Naive B cell (primary cell): ENCODE data around the gene KIF2A. TPM values are rescaled to one million over a fixed set of nuclear protein-coding genes. Genes with fewer than 3 reads are reported as not detected.
A peak's percentile ranks its signal among the peaks of the same experiment; 100 is the strongest.
"Not testable (repeated sequence)": the region's sequence is repeated elsewhere in the genome, so short reads cannot be mapped to it uniquely, and the experiment has no call there.

ENCODE experiments used
- ATAC-seq, 2 donors: fragments of 150-1000 bp; cut with Tn5 transposase; 2 replicates each; pipeline ENCODE4 v1.10.0; 2021; ENCODE audit warnings: low read depth in 2 of 2, mild to moderate bottlenecking in 2 of 2, moderate library complexity in 2 of 2
- DNase-seq: peaks from one replicate; pipeline ENCODE4 v3.0.0; 2022
- H3K27ac Mint-ChIP-seq, 6 donors: one replicate each; pipeline ENCODE4 v1.8.0; 2020 to 2022; ENCODE audit warnings: mild to moderate bottlenecking in 6 of 6, mixed read lengths in 6 of 6, moderate library complexity in 5 of 6, inconsistent platforms in 2 of 6
- H3K27me3 Mint-ChIP-seq, 3 donors: one replicate each; pipeline ENCODE4 v1.8.0; 2021 to 2022; ENCODE audit warnings: mixed read lengths in 3 of 3, mild to moderate bottlenecking in 1 of 3
- H3K36me3 Mint-ChIP-seq, 2 donors: one replicate each; pipeline ENCODE4 v1.8.0; 2020 to 2022; ENCODE audit warnings: mixed read lengths in 2 of 2, inconsistent platforms in 1 of 2, mild to moderate bottlenecking in 1 of 2
- H3K4me1 Mint-ChIP-seq, 3 donors: one replicate each; pipeline ENCODE4 v1.8.0; 2020 to 2022; ENCODE audit warnings: mixed read lengths in 3 of 3, inconsistent platforms in 1 of 3, mild to moderate bottlenecking in 1 of 3, moderate library complexity in 1 of 3
- H3K4me3 Mint-ChIP-seq, 8 donors: one replicate each; pipeline ENCODE4 v1.8.0; 2020 to 2022; ENCODE audit warnings: mild to moderate bottlenecking in 8 of 8, mixed read lengths in 8 of 8, moderate library complexity in 8 of 8, inconsistent platforms in 2 of 8
- H3K9me3 Mint-ChIP-seq, 7 donors: one replicate each; pipeline ENCODE4 v1.8.0; 2020 to 2022; ENCODE audit warnings: mixed read lengths in 7 of 7, mild to moderate bottlenecking in 5 of 7, inconsistent platforms in 2 of 7, moderate library complexity in 1 of 7
- polyA plus RNA-seq, 6 donors: library from polyadenylated mRNA; unstranded; fragments of 300-500 nt; fragmentation: Illumina TruSeq; gene quantifications; one replicate each; pipeline ENCODE4 v1.2.3, GENCODE V29; 2021; ENCODE audit warnings: low read depth in 6 of 6

KIF2A gene
- polyA plus RNA-seq, 6 donors from 2014 or later, result 65.4 to 91.7 (median 86.3) TPM

DNA sequence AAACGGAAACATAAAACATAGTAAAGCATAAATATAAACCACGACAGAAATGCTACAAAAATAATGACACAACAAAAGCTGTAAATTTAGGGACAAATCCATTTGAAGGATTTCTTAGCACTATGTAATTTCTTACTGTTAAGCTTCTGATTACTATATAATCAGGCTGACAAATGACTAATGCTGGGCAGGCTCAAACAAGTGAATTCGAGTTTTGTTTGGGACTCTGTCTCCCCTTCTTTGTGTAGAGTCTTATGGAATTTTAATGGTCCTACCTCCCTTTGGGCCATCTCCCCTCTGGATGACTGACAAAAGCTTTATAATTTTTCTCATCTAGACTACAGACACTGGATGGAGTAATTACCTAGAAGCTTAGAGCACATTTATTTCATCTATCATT is 24.6 kb upstream of the KIF2A start:
- H3K4me1 Mint-ChIP-seq, result no peaks in the 10 kb centered on the region
- H3K9me3 Mint-ChIP-seq, result no peaks in the 10 kb centered on the region
- no peak for ATAC-seq
- no peak overlapping the region for H3K27ac Mint-ChIP-seq
- H3K4me3 Mint-ChIP-seq, result no peak overlapping the region
- DNase-seq, result no peak
- H3K27me3 Mint-ChIP-seq, result peaks cover 7 to 16% (median 10%) of the 10 kb centered on the region in 3 donors
- no peaks in the 10 kb centered on the region for H3K36me3 Mint-ChIP-seq

DNA sequence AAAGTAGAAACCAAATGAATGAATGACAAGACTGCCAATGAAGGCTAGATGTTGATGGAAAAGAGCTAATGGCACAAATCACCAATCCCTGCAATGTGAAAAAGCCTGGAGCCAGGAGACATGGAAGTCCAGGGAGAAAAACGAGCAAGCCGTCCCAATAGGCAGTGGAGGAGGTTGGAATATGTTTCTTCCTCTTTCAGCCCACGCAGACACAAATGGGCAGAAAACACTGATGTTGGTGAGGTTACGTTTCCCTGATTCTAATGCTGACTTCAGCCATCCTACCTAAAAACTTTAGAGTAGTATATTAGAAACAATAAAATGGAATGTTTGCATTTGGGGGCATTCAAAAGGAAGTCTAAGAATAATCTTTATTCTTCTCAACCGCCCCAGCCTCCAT is 23.9 kb upstream of the KIF2A start:
- Mint-ChIP-seq H3K9me3 (no peaks in the 10 kb centered on the region), H3K4me1 (no peaks in the 10 kb centered on the region), H3K27ac (no peak overlapping the region), H3K4me3 (no peak overlapping the region), H3K27me3 (peaks cover 6 to 21% (median 10%) of the 10 kb centered on the region in 3 donors), H3K36me3 (no peaks in the 10 kb centered on the region)
- DNase-seq (no peak), ATAC-seq (no peak)

GRCh38 chr5:62283005-62283404 is 23.0 kb upstream of the KIF2A start:
- Mint-ChIP-seq H3K9me3 (no peaks in the 10 kb centered on the region), H3K27me3 (peaks cover 0 to 24% (median 10%) of the 10 kb centered on the region in 3 donors), H3K27ac (no peak overlapping the region), H3K36me3 (no peaks in the 10 kb centered on the region), H3K4me3 (no peak overlapping the region), H3K4me1 (no peaks in the 10 kb centered on the region)
- no peak for ATAC-seq
- DNase-seq, result no peak

- Mint-ChIP-seq H3K36me3 (no peaks in the 10 kb centered on the region), H3K27ac (no peak overlapping the region)
- ATAC-seq, result no peak
Measured at GRCh38 chr5:62283861-62284260, 22.1 kb upstream of the KIF2A start.

DNA sequence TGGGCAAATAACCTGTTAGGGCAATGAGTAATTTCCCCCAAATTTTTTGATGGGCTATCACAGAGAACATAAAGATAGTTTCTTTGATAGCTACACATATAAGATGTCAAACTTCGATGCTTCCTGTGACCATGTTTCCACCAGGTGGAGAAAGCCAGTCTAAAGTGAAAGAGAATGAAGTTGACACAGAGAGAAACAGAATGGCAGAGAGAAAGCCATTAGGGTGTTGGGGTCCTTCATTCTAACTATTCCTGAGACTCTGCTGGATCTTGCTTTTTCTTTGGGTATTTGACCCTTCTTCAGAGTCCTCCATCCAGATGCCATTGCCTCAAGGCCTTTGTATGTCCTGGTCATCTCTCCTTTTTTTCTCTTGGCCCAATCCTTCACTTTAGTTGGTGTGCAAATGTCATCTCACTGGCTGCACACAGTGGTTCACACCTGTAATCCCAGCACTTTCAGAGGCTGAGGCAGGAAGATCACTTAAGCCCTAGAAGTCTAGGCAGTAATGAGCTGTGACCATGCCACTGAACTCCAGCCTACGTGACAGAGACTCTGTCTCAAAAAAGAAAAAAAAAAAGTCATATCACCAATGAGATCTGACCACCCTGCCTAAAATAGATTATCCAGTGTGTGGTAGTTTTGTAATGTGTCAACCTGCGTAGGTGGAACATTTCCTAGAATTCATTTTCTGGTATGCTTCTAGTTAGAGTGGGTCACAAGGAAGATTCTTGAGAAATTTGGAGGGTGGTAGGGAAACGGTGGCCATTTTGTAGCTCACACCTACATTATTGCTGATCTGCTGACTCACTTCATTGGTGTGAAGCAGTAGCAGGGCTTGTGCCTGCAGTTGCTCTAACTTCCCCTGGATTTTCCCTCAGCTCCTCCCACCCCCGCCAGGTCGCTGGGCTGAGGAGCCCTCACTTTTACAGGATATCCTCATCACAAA is 20.8 kb upstream of the KIF2A start:
- H3K9me3 Mint-ChIP-seq, result no peaks in the 10 kb centered on the region
- DNase-seq, result no peak
- H3K4me1 Mint-ChIP-seq, result no peaks in the 10 kb centered on the region
- no peak overlapping the region for H3K27ac Mint-ChIP-seq
- H3K36me3 Mint-ChIP-seq, result no peaks in the 10 kb centered on the region
- no peak for ATAC-seq
- H3K27me3 Mint-ChIP-seq, result peaks cover 0 to 8% (median 0%) of the 10 kb centered on the region in 3 donors
- H3K4me3 Mint-ChIP-seq, result peak overlapping the region in 1 of 8 donors; percentile 25

More at GRCh38 chr5:62283861-62284260, 22.1 kb upstream of the KIF2A start:
- peaks cover 0 to 18% (median 3%) of the 10 kb centered on the region in 3 donors for H3K27me3 Mint-ChIP-seq
- DNase-seq, result no peak
- H3K4me1 Mint-ChIP-seq, result no peaks in the 10 kb centered on the region
- no peak overlapping the region for H3K4me3 Mint-ChIP-seq
- no peaks in the 10 kb centered on the region for H3K9me3 Mint-ChIP-seq

- ATAC-seq (no peak), DNase-seq (no peak)
- H3K4me1 Mint-ChIP-seq, result no peaks in the 10 kb centered on the region
- no peak overlapping the region for H3K4me3 Mint-ChIP-seq
- no peaks in the 10 kb centered on the region for H3K9me3 Mint-ChIP-seq
- no peaks in the 10 kb centered on the region for H3K36me3 Mint-ChIP-seq
- peaks cover 0 to 8% (median 0%) of the 10 kb centered on the region in 3 donors for H3K27me3 Mint-ChIP-seq
- H3K27ac Mint-ChIP-seq, result no peak overlapping the region
Measured at GRCh38 chr5:62286834-62287233, 19.2 kb upstream of the KIF2A start.

- H3K9me3 Mint-ChIP-seq, result no peaks in the 10 kb centered on the region
- H3K36me3 Mint-ChIP-seq, result no peaks in the 10 kb centered on the region
- no peak overlapping the region for H3K27ac Mint-ChIP-seq
- no peaks in the 10 kb centered on the region for H3K4me1 Mint-ChIP-seq
- no peak overlapping the region for H3K4me3 Mint-ChIP-seq
- ATAC-seq (no peak), DNase-seq (no peak)
- peaks cover 0 to 9% (median 0%) of the 10 kb centered on the region in 3 donors for H3K27me3 Mint-ChIP-seq
Measured at GRCh38 chr5:62287237-62287636, 18.8 kb upstream of the KIF2A start.

DNA sequence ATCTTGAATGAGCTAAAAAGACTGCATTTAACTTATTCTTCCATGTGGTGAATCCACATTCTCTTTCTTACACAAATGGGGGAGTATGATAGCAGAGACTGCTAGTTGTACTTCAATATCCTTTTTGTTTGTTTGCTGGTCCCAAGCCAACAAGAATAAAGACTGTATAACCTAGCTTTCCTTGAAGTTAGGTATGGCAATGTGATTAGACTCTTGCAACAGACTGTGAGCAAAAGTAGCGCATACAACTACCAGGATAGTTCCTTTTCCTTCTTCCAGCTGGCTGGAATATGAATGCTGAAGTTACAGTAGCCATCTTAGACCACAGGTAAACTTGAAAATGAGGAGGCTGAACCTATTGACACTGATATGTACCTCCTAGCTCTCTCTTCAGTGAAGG is 17.9 kb upstream of the KIF2A start:
- Mint-ChIP-seq H3K4me3 (no peak overlapping the region), H3K36me3 (peaks cover 0 to 7% of the 10 kb centered on the region in 2 donors), H3K27me3 (peaks cover 0 to 17% (median 7%) of the 10 kb centered on the region in 3 donors), H3K4me1 (no peaks in the 10 kb centered on the region), H3K9me3 (peaks cover 0 to 4% (median 0%) of the 10 kb centered on the region in 7 donors), H3K27ac (no peak overlapping the region)
- DNase-seq (no peak), ATAC-seq (no peak)

DNA sequence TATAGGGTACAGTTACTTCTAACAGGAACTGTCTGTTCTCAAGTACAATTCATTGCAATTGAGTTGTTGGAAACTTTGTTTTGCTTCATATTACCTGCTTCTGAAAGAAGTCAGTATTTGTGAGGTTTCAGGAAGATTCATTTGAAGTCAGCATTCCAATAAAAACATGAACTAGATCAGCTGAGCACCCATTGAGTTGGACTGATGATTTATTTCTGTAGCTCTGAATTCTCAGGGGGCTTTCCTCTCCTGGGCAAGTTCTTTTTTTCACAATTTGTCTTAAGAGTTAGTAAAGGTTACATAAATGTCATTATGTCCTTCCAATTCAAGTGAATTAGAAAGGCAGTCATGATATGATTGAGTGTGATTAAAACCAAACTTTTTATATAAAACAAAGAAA is 16.2 kb upstream of the KIF2A start:
- Mint-ChIP-seq H3K4me1 (no peaks in the 10 kb centered on the region), H3K27me3 (peaks cover 0 to 31% (median 21%) of the 10 kb centered on the region in 3 donors), H3K4me3 (no peak overlapping the region), H3K36me3 (peaks cover 0 to 7% of the 10 kb centered on the region in 2 donors), H3K9me3 (peaks cover 0 to 4% (median 0%) of the 10 kb centered on the region in 7 donors), H3K27ac (no peak overlapping the region)
- DNase-seq, result no peak
- ATAC-seq, result no peak

DNA sequence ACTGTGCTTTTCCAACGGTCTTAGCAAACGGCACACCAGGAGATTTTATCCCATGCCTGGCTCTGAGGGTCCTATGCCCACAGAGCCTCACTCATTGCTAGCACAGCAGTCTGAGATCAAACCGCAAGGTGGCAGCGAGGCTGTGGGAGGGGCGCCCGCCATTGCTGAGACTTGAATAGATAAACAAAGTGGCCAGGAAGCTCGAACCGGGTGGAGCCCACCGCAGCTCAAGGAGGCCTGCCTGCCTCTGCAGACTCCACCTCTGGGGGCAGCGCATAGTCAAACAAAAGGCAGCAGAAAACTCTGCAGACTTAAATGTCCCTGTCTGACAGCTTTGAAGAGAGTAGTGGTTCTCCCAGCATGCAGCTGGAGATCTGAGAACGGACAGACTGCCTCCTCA is 14.2 kb upstream of the KIF2A start:
- H3K36me3 Mint-ChIP-seq, H3K4me1 Mint-ChIP-seq, H3K4me3 Mint-ChIP-seq, H3K9me3 Mint-ChIP-seq, DNase-seq, ATAC-seq: not testable (repeated sequence)
- Mint-ChIP-seq H3K27ac (peak overlapping the region in 1 of 6 donors; percentile 11), H3K27me3 (peaks cover 0 to 29% (median 21%) of the 10 kb centered on the region in 3 donors)

- no peaks in the 10 kb centered on the region for H3K4me1 Mint-ChIP-seq
- H3K4me3 Mint-ChIP-seq, result no peak overlapping the region
- peaks cover 0 to 4% (median 0%) of the 10 kb centered on the region in 7 donors for H3K9me3 Mint-ChIP-seq
- no peak overlapping the region for H3K27ac Mint-ChIP-seq
- ATAC-seq, result no peak
- H3K36me3 Mint-ChIP-seq, result peaks cover 0 to 7% of the 10 kb centered on the region in 2 donors
- no peak for DNase-seq
- peaks cover 0 to 24% (median 21%) of the 10 kb centered on the region in 3 donors for H3K27me3 Mint-ChIP-seq
Measured at GRCh38 chr5:62296998-62297397, 9.0 kb upstream of the KIF2A start.

DNA sequence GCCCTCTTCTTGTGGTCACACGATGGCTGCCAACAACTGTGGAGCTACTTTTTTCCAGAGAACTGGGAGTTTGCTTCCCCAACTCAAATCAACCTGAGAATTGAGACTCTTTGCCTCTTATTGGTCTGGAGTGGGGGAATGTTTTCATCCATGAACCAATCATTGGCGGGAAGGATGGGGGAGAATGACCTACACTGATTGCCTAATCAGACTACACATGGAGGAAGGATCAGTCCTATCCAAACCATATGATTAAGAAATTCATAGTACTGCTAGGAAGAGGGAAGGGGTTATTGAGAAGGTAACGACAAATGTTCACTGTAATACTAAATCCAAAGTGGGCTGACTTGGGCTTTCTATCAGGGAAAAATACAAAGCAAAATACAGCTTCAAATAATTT is 7.9 kb upstream of the KIF2A start:
- Mint-ChIP-seq H3K27me3 (peaks cover 0 to 15% (median 14%) of the 10 kb centered on the region in 3 donors), H3K9me3 (no peaks in the 10 kb centered on the region), H3K27ac (no peak overlapping the region), H3K4me3 (no peak overlapping the region), H3K4me1 (no peaks in the 10 kb centered on the region), H3K36me3 (no peaks in the 10 kb centered on the region)
- ATAC-seq (no peak), DNase-seq (no peak)

DNA sequence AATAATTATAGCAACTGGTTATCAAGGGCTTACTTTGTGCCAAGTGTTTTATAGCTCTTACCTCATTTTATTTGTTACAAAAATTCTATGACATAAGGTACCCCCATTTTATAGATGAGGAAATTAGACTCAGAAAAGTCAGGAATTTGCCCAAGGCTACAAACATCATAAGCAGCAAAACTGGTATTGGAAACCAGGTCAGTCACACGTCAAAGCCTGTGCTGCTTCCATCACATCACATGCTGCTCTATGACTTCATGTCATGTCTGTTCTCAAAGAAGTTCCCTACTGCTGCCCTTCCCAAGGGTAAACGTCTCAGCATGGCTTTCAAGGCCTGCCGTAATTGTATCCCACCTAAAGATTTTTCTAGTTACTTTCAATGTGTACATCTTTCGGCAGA is 6.9 kb upstream of the KIF2A start:
- Mint-ChIP-seq H3K9me3 (no peaks in the 10 kb centered on the region), H3K36me3 (no peaks in the 10 kb centered on the region), H3K4me3 (no peak overlapping the region), H3K27ac (no peak overlapping the region), H3K27me3 (peaks cover 0 to 7% (median 6%) of the 10 kb centered on the region in 3 donors), H3K4me1 (no peaks in the 10 kb centered on the region)
- ATAC-seq (no peak), DNase-seq (no peak)

- Mint-ChIP-seq H3K36me3 (no peaks in the 10 kb centered on the region), H3K4me3 (no peak overlapping the region), H3K27me3 (peaks cover 0 to 2% (median 1%) of the 10 kb centered on the region in 3 donors), H3K4me1 (peaks cover 0 to under 1% (median 0%) of the 10 kb centered on the region in 3 donors), H3K27ac (no peak overlapping the region), H3K9me3 (no peaks in the 10 kb centered on the region)
- no peak for DNase-seq
- no peak for ATAC-seq
Measured at GRCh38 chr5:62299600-62299999, 6.4 kb upstream of the KIF2A start.
